K562 (cell line): Measurements from ENCODE around the gene BRMS1. TPM values are rescaled to one million over a fixed set of nuclear protein-coding genes. Genes with fewer than 3 reads are reported as not detected.
A peak's percentile ranks its signal among the peaks of the same experiment; 100 is the strongest.

Experiments
- ASH1L ChIP-seq: fragments of 450-650 bp; IDR thresholded peaks from 2 replicates; pipeline ENCODE4 v1.6.1; 2018; ENCODE audit warnings: borderline replicate concordance, mild to moderate bottlenecking, low read depth; ENCODE audit not compliant: partially characterized antibody
- CREB1 ChIP-seq, 2 experiments: sonication (generic) in 1 of 2; formaldehyde crosslinking in 1 of 2; IDR thresholded peaks; 2 replicates each; pipeline versions ENCODE4 v1.6.1 to v1.8.0; 2012 to 2022; ENCODE audit warnings: inconsistent platforms in 1 of 2, mild to moderate bottlenecking in 1 of 2, missing genetic modification reagents in 1 of 2, moderate library complexity in 1 of 2
- CREBBP ChIP-seq: IDR thresholded peaks from one replicate; pipeline ENCODE4 v1.6.1; 2012; ENCODE audit warnings: low read depth, mild to moderate bottlenecking, control low read depth, inconsistent platforms, low read length
- ERF ChIP-seq: fragments of 450-650 bp; formaldehyde crosslinking; IDR thresholded peaks from 2 replicates; pipeline ENCODE4 v1.4.0; 2020; ENCODE audit warnings: mild to moderate bottlenecking, mixed read lengths
- HNRNPL ChIP-seq: fragments of 200-400 bp; formaldehyde crosslinking; IDR thresholded peaks from 2 replicates; pipeline ENCODE4 v1.6.1; 2017; ENCODE audit warnings: low read depth, mild to moderate bottlenecking, low read length
- IRF9 ChIP-seq: fragments of 450-650 bp; IDR thresholded peaks from 2 replicates; pipeline ENCODE4 v1.6.1; 2016; ENCODE audit warnings: missing biosample characterization, missing genetic modification characterization
- L3MBTL2 ChIP-seq: fragments of 450-650 bp; IDR thresholded peaks from 2 replicates; pipeline ENCODE4 v1.6.1; 2016; ENCODE audit warnings: mild to moderate bottlenecking, moderate library complexity
- LCOR ChIP-seq: sonication (generic); formaldehyde crosslinking; IDR thresholded peaks from 2 replicates; pipeline ENCODE4 v1.8.0; 2022; ENCODE audit warnings: mild to moderate bottlenecking, missing genetic modification reagents
- MCM2 ChIP-seq: fragments of 450-650 bp; IDR thresholded peaks from 2 replicates; pipeline ENCODE4 v1.6.1; 2017; ENCODE audit warnings: low read depth, mild to moderate bottlenecking
- NR3C1 ChIP-seq: sonication (generic); formaldehyde crosslinking; IDR thresholded peaks from 2 replicates; pipeline ENCODE4 v1.8.1; 2022; ENCODE audit warnings: missing genetic modification reagents
- NRF1 ChIP-seq, 2 experiments: fragments of 450-650 bp; IDR thresholded peaks in 1 of 2; conservative IDR thresholded peaks in 1 of 2; 2 replicates each; pipeline ENCODE4 v1.6.1; 2014; ENCODE audit warnings: mild to moderate bottlenecking in 2 of 2
- POLR2G ChIP-seq: fragments of 200-400 bp; formaldehyde crosslinking; IDR thresholded peaks from 2 replicates; pipeline ENCODE4 v1.6.1; 2017; ENCODE audit warnings: low read depth, mild to moderate bottlenecking, antibody characterized with exemption, low read length, moderate library complexity
- POLR3A ChIP-seq: IDR thresholded peaks from 2 replicates; pipeline ENCODE4 v1.6.1; 2011; ENCODE audit warnings: borderline replicate concordance, mild to moderate bottlenecking, moderate library complexity; ENCODE audit not compliant: insufficient read length, insufficient read depth; ENCODE audit errors: extremely low read depth
- SIN3A ChIP-seq, 2 experiments: fragments of 150-350 bp in 1 of 2; IDR thresholded peaks; 2 replicates each; pipeline ENCODE4 v1.6.1; 2011 to 2016; ENCODE audit warnings: borderline replicate concordance in 2 of 2, low read depth in 2 of 2, low read length in 2 of 2, mild to moderate bottlenecking in 2 of 2, moderate library complexity in 2 of 2; ENCODE audit not compliant: control insufficient read depth in 1 of 2
- YY1 ChIP-seq, 3 experiments: IDR thresholded peaks; 2 replicates each; pipeline ENCODE4 v1.6.1; 2011; ENCODE audit warnings: low read length in 2 of 3, mild to moderate bottlenecking in 2 of 3, moderate library complexity in 2 of 3, borderline replicate concordance in 1 of 3, control low read depth in 1 of 3, low read depth in 1 of 3; ENCODE audit not compliant: insufficient read depth in 3 of 3, insufficient replicate concordance in 2 of 3, control insufficient read depth in 1 of 3, insufficient read length in 1 of 3; ENCODE audit errors: extremely low read depth in 1 of 3
- ZNF318 ChIP-seq, 2 experiments: fragments of 450-650 bp; IDR thresholded peaks; 2 replicates each; pipeline ENCODE4 v1.6.1; 2016; ENCODE audit warnings: mild to moderate bottlenecking in 2 of 2, borderline replicate concordance in 1 of 2, low read depth in 1 of 2, moderate library complexity in 1 of 2
- ZNF785 ChIP-seq: fragments of 250-450 bp; sonication (Bioruptor Pico); IDR thresholded peaks from 2 replicates; pipeline ENCODE4 v1.4.0; 2020; ENCODE audit warnings: mild to moderate bottlenecking
- polyA plus RNA-seq, 8 experiments: library from polyadenylated mRNA; depleted of rRNA in 4 of 8; stranded (reverse) in 5 of 8; unstranded in 3 of 8; fragments of >200 nt; fragmentation: Nextera tagmentation in 2 of 8; fragmentation: Illumina TruSeq in 1 of 8; extraction: Ambion mirVana in 2 of 8; extraction: Trizol in 1 of 8; gene quantifications; 2 replicates each; pipeline versions ENCODE4 v1.2.1 to v1.2.3, GENCODE V29; 2011 to 2014; ENCODE audit warnings: inconsistent platforms in 1 of 8, missing spikeins in 1 of 8
- total RNA-seq, 7 experiments: library from RNA; depleted of rRNA in 6 of 7; stranded (reverse); fragments of >200 nt in 6 of 7; fragmentation: Illumina TruSeq in 2 of 7; extraction: Trizol in 2 of 7; gene quantifications; 2 replicates each; pipeline versions ENCODE4 v1.2.1 to v1.2.3, GENCODE V29; 2011 to 2021; ENCODE audit warnings: low replicate concordance in 1 of 7

Gene BRMS1
- total and polyA plus RNA-seq, 9 of the 15 experiments (the other 6 are each of a cell fraction or from before 2014, with no cell fraction given), result 2.2 to 78.8 (median 33.4) TPM

GRCh38 chr11:66344550-66345315 lies at the start of gene BRMS1 (continued):
- no peak for TF ChIP-seq POLR3A
- TF ChIP-seq LCOR (CRISPR knock-in tag), result no peak
- TF ChIP-seq NRF1 (conservative IDR thresholded peaks at IDR 0.05 in 1 of 2, IDR thresholded peaks at IDR 0.05 in 1 of 2), result peak; percentile 74 to 80
- peak in 2 of 3 experiments; percentile 75 to 85 for TF ChIP-seq YY1 (IDR thresholded peaks at IDR 0.05; ENCODE audit: borderline replicate concordance in 1 of 3, control insufficient read depth in 1 of 3, extremely low read depth in 1 of 3, insufficient read depth in 3 of 3, insufficient read length in 1 of 3, insufficient replicate concordance in 2 of 3, low read depth in 1 of 3, low read length in 2 of 3)
- no peak for TF ChIP-seq MCM2
- no peak for TF ChIP-seq CREBBP
- no peak for TF ChIP-seq ASH1L
- no peak for TF ChIP-seq NR3C1 (CRISPR knock-in tag)
- no peak for TF ChIP-seq ERF (CRISPR knock-in tag)
- peak; percentile 61 for TF ChIP-seq L3MBTL2
- TF ChIP-seq SIN3A (IDR thresholded peaks at IDR 0.05; ENCODE audit: borderline replicate concordance in 2 of 2, control insufficient read depth in 1 of 2, low read depth in 2 of 2, low read length in 2 of 2), result peak; percentile 94 to 99
- no peak for TF ChIP-seq IRF9 (tag)
- TF ChIP-seq CREB1 (IDR thresholded peaks at IDR 0.05), result peak; percentile 98
- peak; percentile 99 for TF ChIP-seq CREB1 (CRISPR knock-in tag; IDR thresholded peaks at IDR 0.05)
- TF ChIP-seq HNRNPL, result no peak
- peak; percentile 96 for TF ChIP-seq POLR2G
- no peak for TF ChIP-seq ZNF785 (CRISPR knock-in tag)
- no peak for TF ChIP-seq ZNF318 (IDR thresholded peaks at IDR 0.05; ENCODE audit: borderline replicate concordance in 1 of 2, low read depth in 1 of 2)
